ENCODE data around the gene ESRRG.
"Not testable (repeated sequence)": the region's sequence is repeated elsewhere in the genome, so short reads cannot be mapped to it uniquely, and the experiment has no call there.

The ESRRG gene

GRCh38 chr1:216704065-216704464 is 19.2 kb downstream of the ESRRG start:
- DNase-seq (ENCODE audit: low spot score): not testable (repeated sequence)

GRCh38 chr1:216702170-216702569 is 21.1 kb downstream of the ESRRG start:
- no peak for DNase-seq (ENCODE audit: low spot score)

DNA sequence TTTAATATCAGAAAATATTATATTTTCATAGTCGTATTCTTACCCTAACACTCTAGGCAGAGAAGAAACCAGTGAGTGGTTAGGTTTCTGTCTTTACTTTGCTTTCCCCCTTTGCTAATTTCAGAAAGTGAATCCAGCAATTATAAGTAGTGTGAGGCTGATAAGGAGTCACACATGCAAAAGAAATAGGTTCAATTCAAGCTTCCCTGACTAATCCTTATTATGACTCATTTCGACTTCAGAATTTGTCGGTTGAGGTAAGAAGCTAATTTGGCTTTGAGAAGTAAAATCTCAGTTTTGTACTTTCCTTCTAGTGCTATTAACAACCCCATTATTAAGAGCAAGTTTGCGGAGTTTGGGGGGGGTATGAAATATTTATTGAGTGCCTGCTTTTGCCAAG is 22.4 kb downstream of the ESRRG start:
- DNase-seq (ENCODE audit: low spot score): no peak

DNA sequence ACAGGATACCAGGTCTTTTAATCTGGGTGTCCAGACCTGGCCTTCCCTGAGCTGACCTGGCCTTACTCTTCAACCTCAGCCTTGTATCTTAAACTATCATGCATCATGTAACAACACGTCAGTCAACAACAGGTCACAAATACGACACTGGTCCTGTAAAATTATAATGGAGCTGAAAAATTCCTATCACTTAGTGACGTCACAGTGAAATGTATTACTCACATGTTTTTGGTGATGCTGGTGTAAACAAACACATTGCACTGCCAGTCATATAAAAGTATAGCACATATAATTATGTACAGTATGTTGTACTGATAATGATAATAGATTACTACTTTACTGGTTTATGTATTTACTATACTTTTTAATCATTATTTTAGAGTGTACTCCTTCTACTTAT is 31.5 kb downstream of the ESRRG start:
- DNase-seq (ENCODE audit: low spot score): no peak

- DNase-seq (ENCODE audit: low spot score): no peak
Measured at GRCh38 chr1:216690603-216691002, 32.6 kb downstream of the ESRRG start.

- no peak for DNase-seq (ENCODE audit: low spot score)
Measured at GRCh38 chr1:216688127-216688657, 35.0 kb downstream of the ESRRG start.

- DNase-seq (ENCODE audit: low spot score): no peak
Measured at GRCh38 chr1:216686860-216687766, 36.1 kb downstream of the ESRRG start.

DNA sequence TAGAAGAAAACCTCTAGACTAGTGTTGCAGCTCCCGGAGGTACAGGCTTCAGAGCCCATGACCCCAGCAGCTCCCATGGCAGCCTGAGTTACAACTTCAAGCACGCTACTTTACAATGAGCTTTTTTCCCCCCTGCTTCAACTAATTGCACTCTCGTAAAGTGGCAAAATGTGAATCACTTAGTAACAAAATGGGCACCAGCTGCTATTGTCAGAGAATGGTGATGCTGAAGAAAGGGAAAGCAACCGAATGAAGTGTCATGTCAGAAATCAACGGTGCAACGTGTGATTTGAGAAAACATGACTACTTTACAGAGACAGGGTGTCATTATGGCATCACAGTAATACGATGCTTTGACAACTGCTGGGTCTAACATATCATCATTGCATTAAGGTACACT is 40.5 kb downstream of the ESRRG start:
- no peak for DNase-seq (ENCODE audit: low spot score)

DNA sequence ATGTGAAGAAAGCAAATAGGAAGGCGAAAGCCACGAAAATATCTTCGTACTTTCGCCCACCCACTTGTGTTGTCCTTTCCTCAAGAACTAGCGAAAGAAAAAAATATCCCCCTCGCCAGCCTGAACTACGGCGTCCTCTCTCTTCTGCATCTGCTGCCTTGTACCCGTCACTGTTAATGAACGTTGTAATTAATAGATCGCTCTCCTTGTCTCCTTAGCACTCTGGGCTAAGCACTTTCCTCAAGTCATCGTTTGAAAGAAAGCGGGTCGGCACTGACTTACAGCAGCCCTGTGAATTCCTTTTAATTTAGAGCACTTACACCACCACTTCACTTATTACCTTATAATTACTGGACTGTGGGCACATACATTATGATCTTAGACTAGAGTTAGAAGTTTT is 44.1 kb downstream of the ESRRG start:
- DNase-seq (ENCODE audit: low spot score): no peak

DNA sequence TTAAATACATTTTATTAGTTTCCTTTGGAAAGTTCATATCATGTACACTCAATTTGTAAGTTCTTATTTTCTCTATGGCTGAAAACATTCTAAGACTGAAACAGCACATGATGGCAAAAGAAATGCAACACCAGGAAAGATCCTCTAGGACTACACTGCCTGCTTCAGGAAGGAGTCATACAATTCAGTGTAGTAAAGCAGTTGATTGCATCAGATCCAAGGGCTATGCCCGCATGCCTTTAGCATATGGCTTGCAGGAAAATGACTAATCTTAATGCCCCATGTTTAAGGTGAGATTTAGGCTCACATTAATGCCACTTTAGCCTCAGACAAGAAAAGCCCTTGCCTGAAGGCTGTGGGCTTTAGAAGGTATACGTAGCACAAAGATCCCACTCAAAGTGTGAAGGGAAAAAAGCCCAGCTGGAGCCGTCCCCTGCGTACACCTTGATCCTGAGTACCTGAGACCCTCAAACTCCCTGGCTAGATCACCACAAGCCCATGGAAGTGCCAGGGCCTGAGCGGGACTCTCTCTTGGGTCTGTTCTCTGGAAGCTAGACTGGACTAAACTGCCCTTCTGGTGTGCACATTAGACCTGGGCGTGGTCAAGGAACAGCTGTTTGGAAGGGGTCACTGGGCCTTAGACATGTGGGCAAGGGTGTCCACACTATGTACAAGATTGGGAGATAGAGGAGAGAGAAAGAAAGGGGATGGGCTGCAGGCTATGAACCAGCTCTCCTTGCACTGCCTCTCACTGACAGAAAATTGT is 52.9 kb downstream of the ESRRG start:
- DNase-seq (ENCODE audit: low spot score): no peak

DNA sequence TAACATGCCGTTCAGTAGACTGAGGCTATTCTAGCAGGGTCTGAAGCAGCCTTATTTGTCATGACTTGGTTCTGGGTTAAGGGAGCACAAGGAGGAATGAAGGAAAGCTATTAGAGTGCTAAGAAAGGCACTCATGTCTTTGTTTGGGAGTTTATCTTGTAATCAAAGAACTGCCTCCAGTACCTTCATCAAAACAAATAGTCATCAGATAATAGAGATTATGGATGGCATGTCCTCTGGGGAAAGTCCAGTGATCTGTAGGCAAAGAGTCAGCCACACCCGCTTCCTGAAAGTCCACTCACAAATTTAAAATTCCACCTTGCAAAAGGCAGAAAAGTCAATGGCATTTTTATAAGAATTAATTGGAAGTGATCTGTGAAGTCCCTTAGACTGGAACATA is 56.8 kb downstream of the ESRRG start:
- no peak for DNase-seq (ENCODE audit: low spot score)

DNA sequence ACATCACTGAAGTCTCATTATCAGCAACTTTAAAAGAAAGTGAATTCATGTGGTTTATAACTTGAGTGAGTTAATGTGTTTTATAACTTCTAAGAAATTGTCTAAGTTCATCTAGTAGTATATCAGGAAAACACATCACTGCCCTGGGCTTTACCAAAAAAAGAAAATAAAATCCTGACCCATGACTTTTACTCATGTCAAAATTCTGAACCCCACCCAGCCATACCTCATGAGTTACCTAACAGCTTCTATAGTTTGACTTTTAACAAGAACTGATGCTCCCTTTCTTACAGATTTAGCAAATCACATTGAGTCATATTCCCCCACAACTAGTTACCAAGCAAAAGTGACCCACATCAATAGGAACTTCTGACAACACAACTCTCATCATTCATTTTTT is 57.4 kb downstream of the ESRRG start:
- DNase-seq (ENCODE audit: low spot score): no peak

DNA sequence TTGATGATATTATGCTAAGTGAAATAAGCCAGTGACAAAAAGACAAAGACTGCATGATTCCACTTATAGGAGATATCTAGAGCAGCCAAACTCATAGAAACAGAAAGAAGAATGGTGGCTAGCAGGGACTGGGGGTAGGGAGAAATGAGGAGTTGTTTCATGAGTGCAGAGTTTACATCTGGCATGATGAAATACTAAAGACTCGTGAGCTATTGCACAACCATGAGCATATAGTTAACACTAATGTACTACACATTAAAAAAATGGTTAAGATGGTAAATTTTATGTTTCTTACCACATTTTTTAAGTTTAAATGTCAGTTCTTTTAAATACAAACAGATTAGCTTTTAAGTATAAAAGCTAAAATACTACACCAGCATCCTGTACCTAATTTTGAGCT is 57.8 kb downstream of the ESRRG start:
- DNase-seq (ENCODE audit: low spot score): no peak

DNA sequence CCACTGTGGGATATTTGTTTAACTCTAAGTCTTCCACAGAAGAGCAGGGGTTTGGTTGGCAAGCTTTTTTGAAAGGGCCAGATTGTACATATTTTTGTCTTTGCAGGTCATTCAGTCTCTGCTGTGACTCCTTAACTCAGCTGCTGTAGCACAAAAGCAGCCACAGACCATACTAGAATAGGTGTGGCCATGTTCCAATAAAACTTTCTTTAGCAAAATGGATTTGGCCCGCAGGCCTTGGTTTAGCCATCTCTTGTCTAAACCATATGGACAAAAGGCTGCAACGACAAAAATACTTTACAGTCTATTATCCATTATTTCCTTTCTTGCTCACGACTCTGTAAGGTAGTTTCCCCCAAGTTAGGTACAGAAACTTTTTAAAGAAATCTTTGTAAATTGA is 60.5 kb downstream of the ESRRG start:
- no peak for DNase-seq (ENCODE audit: low spot score)

GRCh38 chr1:216660561-216660960 is 62.7 kb downstream of the ESRRG start:
- DNase-seq (ENCODE audit: low spot score): no peak

GRCh38 chr1:216653001-216653400 is 70.2 kb downstream of the ESRRG start:
- no peak for DNase-seq (ENCODE audit: low spot score)

- no peak for DNase-seq (ENCODE audit: low spot score)
Measured at GRCh38 chr1:216651826-216652418, 71.3 kb downstream of the ESRRG start.

GRCh38 chr1:216643176-216643575 is 80.1 kb downstream of the ESRRG start:
- no peak for DNase-seq (ENCODE audit: low spot score)

- no peak for DNase-seq (ENCODE audit: low spot score)
Measured at GRCh38 chr1:216641669-216642460, 81.4 kb downstream of the ESRRG start.

- DNase-seq (ENCODE audit: low spot score): no peak
Measured at GRCh38 chr1:216640100-216640499, 83.1 kb downstream of the ESRRG start.

DNA sequence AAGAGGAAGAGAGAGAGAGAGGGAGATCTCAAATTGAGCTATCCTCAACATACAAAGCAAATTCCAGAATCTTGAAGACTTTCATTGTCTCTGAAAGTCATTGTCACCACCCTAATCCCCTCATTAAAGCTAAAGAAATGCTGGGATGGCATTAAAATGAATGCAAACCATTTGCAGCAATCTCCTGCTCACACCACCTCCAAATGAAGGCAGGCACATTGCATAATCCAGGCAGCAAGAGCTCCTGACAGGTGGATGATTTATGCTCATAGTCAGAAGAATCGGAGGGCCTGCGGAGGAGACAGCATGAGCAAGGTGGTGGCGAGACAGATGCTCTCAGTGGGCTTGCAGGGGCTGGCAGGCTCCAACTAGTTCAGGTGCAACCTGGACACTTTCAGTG is 90.2 kb downstream of the ESRRG start:
- no peak for DNase-seq (ENCODE audit: low spot score)

DNA sequence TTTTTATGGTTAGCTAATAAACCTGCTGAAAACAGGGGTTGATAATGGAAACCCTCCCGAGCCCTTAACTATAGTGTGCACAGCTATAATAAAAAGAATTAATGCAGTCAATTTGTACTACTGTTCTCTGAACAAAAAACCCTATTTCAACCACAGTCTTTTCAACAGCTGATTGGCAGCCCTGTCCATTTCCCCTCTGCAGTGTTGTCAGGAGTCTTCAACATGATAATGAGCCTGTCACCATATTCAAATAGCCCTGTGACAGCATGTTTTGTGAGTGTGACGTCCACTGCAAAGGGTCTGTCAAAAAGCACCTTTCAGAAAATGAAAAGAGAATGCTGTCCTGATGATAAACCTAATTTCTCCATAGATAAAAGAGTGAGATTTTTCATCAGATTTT is 92.7 kb downstream of the ESRRG start:
- no peak for DNase-seq (ENCODE audit: low spot score)

All from activated CD4-positive, alpha-beta T cell treated with anti-CD3 and anti-CD28 coated beads, Interleukin-2, Interleukin-4, amounts not matched to agents 100 ng/mL and 50 ng/mL, durations not matched to agents 16 hours and 8 hours (primary cell).